ENCODE results near the gene ESRP2. TPM values are rescaled to one million over a fixed set of nuclear protein-coding genes. Genes with fewer than 3 reads are reported as not detected.

Gene ESRP2
- total RNA-seq, 4 donors from 2014 or later: 1.9 to 6.5 (median 4.2) TPM; not detected in 1

DNA sequence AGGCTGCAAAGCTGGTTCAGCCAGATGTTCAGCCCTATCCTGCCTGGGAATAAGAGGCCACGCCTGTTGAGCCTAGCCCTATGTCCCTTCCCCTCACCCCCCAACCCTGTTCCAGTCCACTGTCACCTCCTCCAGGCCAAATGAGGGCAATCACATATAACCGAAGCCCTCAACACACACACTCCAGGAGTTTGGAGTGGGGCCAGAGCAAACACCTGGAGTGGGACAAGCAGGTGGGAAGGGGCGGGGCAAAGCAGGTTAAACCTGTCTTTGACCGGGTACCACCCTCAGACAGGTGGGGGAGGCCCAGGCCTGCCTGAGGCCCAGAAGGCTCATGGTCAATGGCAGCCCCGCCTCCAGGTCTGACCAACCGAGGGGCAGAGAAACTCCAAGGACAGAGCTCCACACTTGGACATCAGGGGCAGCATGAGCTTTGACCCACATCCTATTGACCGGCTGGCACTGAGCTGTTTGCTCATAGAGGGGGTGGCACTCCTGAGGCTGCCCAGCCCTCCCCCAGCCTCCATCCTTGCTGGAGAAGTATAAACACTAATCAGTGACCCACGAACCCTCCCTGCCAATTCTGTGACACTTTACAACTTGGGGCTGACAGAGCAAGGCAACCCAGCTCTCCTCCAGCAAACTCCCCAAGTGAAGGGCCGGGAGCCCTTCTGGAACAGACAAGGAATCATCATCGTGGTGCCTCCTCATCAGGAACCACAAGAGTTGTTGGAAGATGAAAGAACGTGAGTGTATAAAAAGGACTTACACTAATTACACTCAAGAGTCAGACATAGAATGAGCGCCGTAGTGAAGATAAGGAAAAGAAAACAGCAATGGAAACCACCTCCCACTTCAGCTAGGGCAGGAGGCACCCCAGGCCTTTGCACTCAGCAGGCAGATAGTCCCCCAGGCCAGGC is 1.5 kb downstream of the ESRP2 start:
- ATAC-seq (ENCODE audit: low FRiP score): no peak
- DNase-seq (ENCODE audit: low spot score): no peak
- TF ChIP-seq, protein P1, sequence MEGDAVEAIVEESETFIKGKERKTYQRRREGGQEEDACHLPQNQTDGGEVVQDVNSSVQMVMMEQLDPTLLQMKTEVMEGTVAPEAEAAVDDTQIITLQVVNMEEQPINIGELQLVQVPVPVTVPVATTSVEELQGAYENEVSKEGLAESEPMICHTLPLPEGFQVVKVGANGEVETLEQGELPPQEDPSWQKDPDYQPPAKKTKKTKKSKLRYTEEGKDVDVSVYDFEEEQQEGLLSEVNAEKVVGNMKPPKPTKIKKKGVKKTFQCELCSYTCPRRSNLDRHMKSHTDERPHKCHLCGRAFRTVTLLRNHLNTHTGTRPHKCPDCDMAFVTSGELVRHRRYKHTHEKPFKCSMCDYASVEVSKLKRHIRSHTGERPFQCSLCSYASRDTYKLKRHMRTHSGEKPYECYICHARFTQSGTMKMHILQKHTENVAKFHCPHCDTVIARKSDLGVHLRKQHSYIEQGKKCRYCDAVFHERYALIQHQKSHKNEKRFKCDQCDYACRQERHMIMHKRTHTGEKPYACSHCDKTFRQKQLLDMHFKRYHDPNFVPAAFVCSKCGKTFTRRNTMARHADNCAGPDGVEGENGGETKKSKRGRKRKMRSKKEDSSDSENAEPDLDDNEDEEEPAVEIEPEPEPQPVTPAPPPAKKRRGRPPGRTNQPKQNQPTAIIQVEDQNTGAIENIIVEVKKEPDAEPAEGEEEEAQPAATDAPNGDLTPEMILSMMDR (IDR thresholded peaks at IDR 0.05): no peak

DNA sequence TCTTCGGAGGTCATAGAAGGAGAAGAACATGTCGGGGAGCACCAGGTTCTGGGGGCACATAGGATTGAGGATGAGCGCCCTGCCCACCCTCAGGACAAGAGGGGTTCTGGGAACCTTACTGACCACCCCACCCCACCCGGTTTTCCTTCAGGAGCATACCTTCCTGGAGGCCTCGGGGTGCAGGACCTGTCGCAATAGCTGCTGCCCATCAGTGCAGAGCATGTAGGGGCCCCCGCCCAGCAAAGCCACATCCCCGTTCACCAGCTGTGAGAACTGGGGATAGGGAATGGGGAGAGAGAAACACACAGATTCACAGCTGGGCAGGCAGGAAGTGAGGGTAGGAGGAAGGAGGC is 2.1 kb downstream of the ESRP2 start:
- ATAC-seq (ENCODE audit: low FRiP score) (no peak), DNase-seq (ENCODE audit: low spot score) (no peak)
- TF ChIP-seq, protein P1 (IDR thresholded peaks at IDR 0.05): no peak

DNA sequence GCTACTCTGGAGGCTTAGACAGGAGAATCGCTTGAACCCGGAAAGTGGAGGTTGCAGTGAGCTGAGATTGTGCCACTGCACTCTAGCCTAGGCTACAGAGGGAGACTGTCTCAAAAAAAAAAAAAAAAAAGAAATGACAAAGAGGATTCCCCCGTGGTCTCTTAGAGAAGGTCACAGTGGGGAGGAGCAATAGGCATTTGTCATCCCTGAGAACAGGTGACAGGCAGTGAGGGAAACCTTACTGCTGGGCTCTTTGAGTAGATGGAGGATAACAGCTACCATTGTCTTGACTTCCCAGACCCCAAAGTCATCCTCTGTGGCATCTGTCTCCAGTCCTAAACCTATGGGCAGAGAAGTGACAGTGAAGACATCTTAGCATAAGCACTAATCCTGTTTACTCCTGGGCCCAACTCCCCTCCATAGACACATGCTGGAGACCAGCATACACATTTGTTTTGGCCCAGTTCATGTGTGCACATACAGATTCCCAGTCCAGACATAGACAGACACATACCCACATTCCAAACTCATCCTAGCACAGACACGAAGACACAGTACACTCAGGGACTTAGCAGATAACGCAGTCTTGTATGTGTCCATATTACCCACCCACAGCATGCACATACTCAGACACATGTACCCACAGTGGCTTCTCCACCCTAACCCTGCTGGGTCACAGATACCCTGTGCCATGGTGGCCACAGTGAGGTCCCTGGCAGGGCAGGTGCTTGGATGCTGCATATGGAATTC is 2.7 kb downstream of the ESRP2 start:
- ATAC-seq (ENCODE audit: low FRiP score) (no peak), DNase-seq (ENCODE audit: low spot score) (no peak)
- TF ChIP-seq, protein P1 (IDR thresholded peaks at IDR 0.05): no peak

DNA sequence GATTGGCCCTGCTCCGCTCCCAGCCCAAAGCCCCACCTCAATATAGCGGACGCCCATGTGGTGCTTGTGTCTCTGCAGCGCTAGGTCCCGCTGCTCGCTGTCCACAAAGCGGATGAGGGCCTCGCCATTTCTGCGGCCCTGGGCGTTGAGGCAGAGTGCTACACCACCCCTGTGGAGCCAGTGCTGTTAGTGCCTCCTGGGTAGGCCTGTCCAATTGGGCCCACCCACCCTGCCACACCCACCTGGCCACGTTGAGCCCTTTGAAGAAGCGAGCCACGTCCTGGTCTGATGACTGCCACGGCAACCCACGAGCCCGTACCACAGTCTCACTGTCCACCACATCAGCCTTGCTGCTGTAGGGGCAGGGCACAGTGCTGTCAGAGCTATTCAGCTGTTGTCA is 3.6 kb downstream of the ESRP2 start:
- DNase-seq (ENCODE audit: low spot score) (no peak), ATAC-seq (ENCODE audit: low FRiP score) (no peak)
- TF ChIP-seq, protein P1 (IDR thresholded peaks at IDR 0.05): no peak

DNA sequence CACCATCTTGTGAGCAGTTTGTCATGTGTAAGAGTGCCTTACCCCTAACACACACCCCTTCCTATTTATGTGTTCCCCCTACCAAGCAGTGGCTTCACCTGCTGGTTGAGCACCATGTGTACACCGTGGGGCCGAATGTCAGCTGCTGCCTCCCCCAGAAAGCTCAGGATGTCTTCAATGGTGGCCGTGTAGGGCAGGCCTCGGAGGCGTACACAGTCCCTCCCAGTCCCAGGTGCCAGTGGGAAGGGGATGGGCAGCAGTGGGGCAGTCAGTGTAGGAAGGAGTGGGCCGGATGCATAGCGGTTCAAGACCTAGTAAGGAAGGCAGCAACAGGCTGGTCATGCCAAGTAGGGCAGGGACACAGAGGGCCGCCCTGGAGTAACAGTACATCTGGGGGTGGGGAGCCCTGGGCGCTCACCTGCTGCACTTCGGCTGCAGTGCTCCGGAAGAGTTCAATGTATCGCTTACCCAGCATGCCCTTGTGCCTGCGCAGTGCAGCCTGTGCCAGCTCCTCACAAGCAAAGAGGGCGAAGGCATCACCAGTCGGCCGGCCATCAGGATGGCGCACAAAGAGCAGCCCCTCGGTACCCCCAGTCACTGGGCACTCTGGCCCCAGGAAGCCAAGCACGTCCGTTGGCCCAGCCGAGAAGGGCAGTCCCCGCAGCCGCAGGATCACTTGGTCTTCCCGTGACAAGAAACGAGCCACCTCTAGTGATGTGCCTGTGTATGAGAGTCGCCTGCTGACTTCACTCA is 4.4 kb downstream of the ESRP2 start:
- DNase-seq (ENCODE audit: low spot score): no peak
- TF ChIP-seq, protein P1 (IDR thresholded peaks at IDR 0.05): no peak
- no peak for ATAC-seq (ENCODE audit: low FRiP score)

DNA sequence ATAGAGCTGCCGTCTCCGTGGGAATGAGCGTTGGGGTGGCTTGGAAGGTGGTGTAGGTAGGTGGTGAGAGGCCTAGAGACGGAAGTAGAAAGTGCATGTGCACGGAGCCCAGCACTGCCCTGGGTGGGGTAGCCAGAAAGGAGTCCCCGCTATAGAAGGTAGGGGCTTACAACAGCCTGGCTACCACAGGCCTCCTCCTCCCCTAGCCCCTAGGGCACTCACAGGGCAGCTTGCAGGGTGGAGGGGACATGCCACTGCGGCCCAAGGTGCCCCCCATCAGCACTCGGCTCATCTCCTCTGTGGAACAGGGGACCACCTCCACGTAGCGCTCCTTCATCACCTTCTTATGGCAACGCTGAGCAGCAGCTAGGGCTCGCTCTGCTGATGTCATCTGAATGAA is 5.0 kb downstream of the ESRP2 start:
- TF ChIP-seq, protein P1 (IDR thresholded peaks at IDR 0.05): no peak
- no peak for ATAC-seq (ENCODE audit: low FRiP score)
- no peak for DNase-seq (ENCODE audit: low spot score)

All from omental fat pad (tissue), 4 donors.